ENCODE data around the gene ADAM12.

ADAM12 gene

DNA sequence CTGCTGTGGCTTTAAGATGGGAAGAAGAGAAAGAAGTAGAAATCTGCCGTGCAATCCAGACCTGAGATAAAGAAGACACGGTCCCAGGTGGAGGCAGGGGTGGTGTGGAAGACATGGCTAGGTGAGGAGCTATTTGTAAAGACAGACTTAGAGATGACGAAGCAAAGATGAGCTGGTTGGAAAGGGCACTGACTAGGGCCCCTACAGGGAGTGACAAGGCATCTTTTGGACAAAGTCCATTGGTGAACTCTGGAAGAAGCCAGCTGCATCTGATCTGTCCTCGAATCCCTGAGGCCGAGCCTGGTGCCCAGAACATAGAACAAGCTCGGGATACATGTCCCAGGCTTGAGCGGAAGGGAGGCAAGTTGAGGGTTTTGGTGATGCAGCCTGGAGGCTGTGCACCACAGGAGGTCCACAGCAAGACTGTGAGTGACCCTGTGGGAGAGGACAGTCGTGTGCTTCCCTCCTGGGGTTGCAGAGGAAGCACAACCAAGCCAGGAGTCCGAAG, 191.2 kb downstream of the ADAM12 start:
- TF ChIP-seq, protein P1, sequence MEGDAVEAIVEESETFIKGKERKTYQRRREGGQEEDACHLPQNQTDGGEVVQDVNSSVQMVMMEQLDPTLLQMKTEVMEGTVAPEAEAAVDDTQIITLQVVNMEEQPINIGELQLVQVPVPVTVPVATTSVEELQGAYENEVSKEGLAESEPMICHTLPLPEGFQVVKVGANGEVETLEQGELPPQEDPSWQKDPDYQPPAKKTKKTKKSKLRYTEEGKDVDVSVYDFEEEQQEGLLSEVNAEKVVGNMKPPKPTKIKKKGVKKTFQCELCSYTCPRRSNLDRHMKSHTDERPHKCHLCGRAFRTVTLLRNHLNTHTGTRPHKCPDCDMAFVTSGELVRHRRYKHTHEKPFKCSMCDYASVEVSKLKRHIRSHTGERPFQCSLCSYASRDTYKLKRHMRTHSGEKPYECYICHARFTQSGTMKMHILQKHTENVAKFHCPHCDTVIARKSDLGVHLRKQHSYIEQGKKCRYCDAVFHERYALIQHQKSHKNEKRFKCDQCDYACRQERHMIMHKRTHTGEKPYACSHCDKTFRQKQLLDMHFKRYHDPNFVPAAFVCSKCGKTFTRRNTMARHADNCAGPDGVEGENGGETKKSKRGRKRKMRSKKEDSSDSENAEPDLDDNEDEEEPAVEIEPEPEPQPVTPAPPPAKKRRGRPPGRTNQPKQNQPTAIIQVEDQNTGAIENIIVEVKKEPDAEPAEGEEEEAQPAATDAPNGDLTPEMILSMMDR (IDR thresholded peaks at IDR 0.05; ENCODE audit: insufficient read depth, missing control alignments), result no peak
- no peak for DNase-seq (ENCODE audit: insufficient read length, low spot score)
- FAIRE-seq, result no peak

DNA sequence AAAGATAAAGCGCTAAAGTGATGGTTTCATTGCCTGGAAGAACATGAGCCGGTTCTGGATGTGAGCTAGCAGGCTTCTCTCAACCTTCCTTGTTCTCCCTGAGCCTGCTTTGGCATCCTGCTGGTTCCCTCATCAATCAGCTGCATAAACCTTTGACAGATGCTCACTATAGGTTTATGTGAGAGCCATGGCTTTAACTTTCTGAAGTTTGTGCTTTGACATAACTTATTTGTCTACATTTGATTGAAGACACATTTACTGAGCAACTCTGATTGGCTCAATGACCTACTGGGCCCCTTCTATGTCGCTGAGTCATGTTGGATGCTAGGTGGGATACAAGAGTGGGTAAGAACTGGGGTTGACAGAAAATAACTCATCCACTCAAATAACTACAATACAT, 192.0 kb downstream of the ADAM12 start:
- TF ChIP-seq, protein P1 (IDR thresholded peaks at IDR 0.05; ENCODE audit: insufficient read depth, missing control alignments), result no peak
- DNase-seq (ENCODE audit: insufficient read length, low spot score) (no peak), FAIRE-seq (no peak)

DNA sequence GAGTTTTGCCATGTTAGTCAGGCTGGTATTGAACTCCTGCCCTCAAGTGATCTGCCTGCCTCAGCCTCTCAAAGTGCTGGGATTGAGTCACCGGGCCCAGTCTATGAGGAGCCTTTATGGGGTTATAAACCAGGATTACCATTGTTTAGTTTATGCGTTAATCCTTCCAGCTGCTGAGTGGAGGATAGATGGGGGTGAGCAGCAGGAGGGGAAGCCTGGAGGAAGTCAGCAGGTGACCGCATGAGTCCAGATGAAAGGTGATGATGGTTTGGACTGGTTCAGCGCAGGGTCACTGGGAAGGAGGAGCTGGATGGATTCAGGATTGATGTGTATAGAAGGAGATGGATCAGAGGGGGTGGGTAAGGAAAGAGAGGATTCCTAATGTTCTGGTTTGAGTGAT, 197.1 kb downstream of the ADAM12 start:
- TF ChIP-seq, protein P1 (IDR thresholded peaks at IDR 0.05; ENCODE audit: insufficient read depth, missing control alignments), result no peak
- FAIRE-seq (no peak), DNase-seq (ENCODE audit: insufficient read length, low spot score) (no peak)

DNA sequence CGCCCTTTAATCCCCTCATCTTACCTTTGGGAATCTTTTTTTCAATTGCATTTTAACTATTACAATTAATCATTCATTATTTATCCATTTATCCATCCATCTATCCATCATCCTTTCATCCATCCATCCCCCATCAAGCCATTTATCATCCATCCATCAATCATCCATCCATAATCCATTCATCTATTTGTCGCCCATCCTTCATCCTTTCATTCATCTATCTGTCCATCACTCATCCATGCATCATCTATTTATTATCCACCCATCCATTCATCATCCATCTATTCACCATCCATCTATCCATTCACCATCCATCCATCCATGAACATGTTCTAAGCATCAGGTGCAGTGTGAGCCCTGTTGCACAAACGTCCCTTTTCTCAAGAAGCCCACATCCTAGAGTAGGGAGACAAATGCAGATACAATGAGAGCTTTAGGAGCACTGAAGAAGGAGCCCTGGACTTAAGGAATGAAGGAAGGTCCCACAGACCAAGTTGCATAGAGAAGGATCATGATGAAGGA, 199.5 kb downstream of the ADAM12 start:
- DNase-seq (ENCODE audit: insufficient read length, low spot score) (no peak), FAIRE-seq (no peak)
- TF ChIP-seq, protein P1 (IDR thresholded peaks at IDR 0.05; ENCODE audit: insufficient read depth, missing control alignments), result no peak

GRCh38 chr10:126187399-126187798, 200.9 kb downstream of the ADAM12 start:
- TF ChIP-seq, protein P1 (IDR thresholded peaks at IDR 0.05; ENCODE audit: insufficient read depth, missing control alignments), result no peak
- DNase-seq (ENCODE audit: insufficient read length, low spot score) (no peak), FAIRE-seq (no peak)

DNA sequence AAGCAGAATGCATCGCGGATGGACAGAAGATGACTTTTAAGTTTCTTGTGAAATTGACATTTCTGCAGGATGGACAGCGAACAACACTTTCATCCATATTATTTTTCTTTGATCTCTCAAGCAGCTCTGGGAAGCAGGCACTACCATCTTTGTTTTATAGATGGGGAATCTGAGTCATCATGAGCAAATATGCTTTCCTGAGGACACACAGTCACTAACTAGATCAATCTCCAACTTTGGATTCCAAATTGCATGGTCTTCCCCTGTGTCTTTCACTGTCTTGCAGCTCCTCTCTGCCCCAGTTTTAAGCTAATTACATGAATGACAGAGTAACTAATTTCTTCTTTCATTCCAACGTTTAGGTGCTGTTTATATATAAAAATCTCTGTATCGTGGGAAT, 201.5 kb downstream of the ADAM12 start:
- no peak for FAIRE-seq
- DNase-seq (ENCODE audit: insufficient read length, low spot score), result no peak
- TF ChIP-seq, protein P1 (IDR thresholded peaks at IDR 0.05; ENCODE audit: insufficient read depth, missing control alignments), result no peak

- TF ChIP-seq, protein P1 (IDR thresholded peaks at IDR 0.05; ENCODE audit: insufficient read depth, missing control alignments), result no peak
- DNase-seq (ENCODE audit: insufficient read length, low spot score) (no peak), FAIRE-seq (no peak)
Measured at GRCh38 chr10:126185676-126186447, 202.4 kb downstream of the ADAM12 start.
